K562 (cell line): ENCODE data around the gene DGKZ. TPM values are rescaled to one million over a fixed set of nuclear protein-coding genes. Genes with fewer than 3 reads are reported as not detected.

Source experiments
- ARID1B ChIP-seq: fragments of 450-650 bp; IDR thresholded peaks from 2 replicates; pipeline ENCODE4 v1.6.1; 2016; ENCODE audit warnings: antibody characterized with exemption, mild to moderate bottlenecking, inconsistent platforms
- CBFB ChIP-seq: sonication (generic); formaldehyde crosslinking; IDR thresholded peaks from 2 replicates; pipeline ENCODE4 v1.4.0; 2020; ENCODE audit warnings: mild to moderate bottlenecking, missing genetic modification reagents
- CCNT2 ChIP-seq: IDR thresholded peaks from 2 replicates; pipeline ENCODE4 v1.6.1; 2011; ENCODE audit warnings: borderline replicate concordance, low read depth, mild to moderate bottlenecking, moderate library complexity, mixed read lengths, low read length; ENCODE audit not compliant: insufficient read length; ENCODE audit errors: extremely low read depth
- ELF2 ChIP-seq: fragments of 250-450 bp; sonication (Bioruptor Pico); IDR thresholded peaks from 2 replicates; pipeline ENCODE4 v1.5.0; 2021; ENCODE audit warnings: mild to moderate bottlenecking
- ETV1 ChIP-seq: fragments of 450-650 bp; conservative IDR thresholded peaks from 2 replicates; pipeline ENCODE4 v1.6.1; 2016; ENCODE audit warnings: missing genetic modification characterization, control low read depth, low read depth, missing compliant biosample characterization
- HDAC8 ChIP-seq: fragments of 450-650 bp; IDR thresholded peaks from 2 replicates; pipeline ENCODE4 v1.6.1; 2016; ENCODE audit warnings: mild to moderate bottlenecking, missing genetic modification characterization, moderate library complexity, missing compliant biosample characterization
- KAT7 ChIP-seq: sonication (generic); formaldehyde crosslinking; IDR thresholded peaks from 2 replicates; pipeline ENCODE4 v1.8.0; 2022; ENCODE audit warnings: missing genetic modification reagents, mild to moderate bottlenecking, borderline replicate concordance
- PPARD ChIP-seq: fragments of 250-450 bp; sonication (Bioruptor Pico); IDR thresholded peaks from 2 replicates; pipeline ENCODE4 v1.8.0; 2022; ENCODE audit warnings: inconsistent platforms, mild to moderate bottlenecking, moderate library complexity
- RBM17 ChIP-seq: fragments of 200-400 bp; formaldehyde crosslinking; IDR thresholded peaks from 2 replicates; pipeline ENCODE4 v1.6.1; 2017; ENCODE audit warnings: low read depth, mild to moderate bottlenecking, low read length, borderline replicate concordance
- RFX1 ChIP-seq: fragments of 450-650 bp; IDR thresholded peaks from 2 replicates; pipeline ENCODE4 v1.6.1; 2016; ENCODE audit warnings: mild to moderate bottlenecking, moderate library complexity
- SIRT6 ChIP-seq: IDR thresholded peaks from one replicate; pipeline ENCODE4 v1.6.1; 2012; ENCODE audit warnings: low read depth, mild to moderate bottlenecking, control low read depth, inconsistent platforms, low read length, moderate library complexity
- THRAP3 ChIP-seq: fragments of 450-650 bp; IDR thresholded peaks from 2 replicates; pipeline ENCODE4 v1.6.1; 2016; ENCODE audit warnings: mild to moderate bottlenecking, inconsistent platforms, borderline replicate concordance
- ZFPM2 ChIP-seq: fragments of 250-450 bp; sonication (Bioruptor Pico); IDR thresholded peaks from 2 replicates; pipeline ENCODE4 v1.5.1; 2022; ENCODE audit warnings: mild to moderate bottlenecking
- ZNF140 ChIP-seq: fragments of 250-450 bp; sonication (Bioruptor Pico); IDR thresholded peaks from 2 replicates; pipeline ENCODE4 v1.8.0; 2021; ENCODE audit warnings: moderate library complexity, mild to moderate bottlenecking, inconsistent platforms
- ZNF143 ChIP-seq: sonication (generic); formaldehyde crosslinking; IDR thresholded peaks from 2 replicates; pipeline ENCODE4 v1.9.0; 2022; ENCODE audit warnings: mild to moderate bottlenecking, missing genetic modification reagents
- ZNF165 ChIP-seq: fragments of 250-450 bp; sonication (Bioruptor Pico); IDR thresholded peaks from 2 replicates; pipeline ENCODE4 v1.4.0; 2020; ENCODE audit warnings: borderline replicate concordance
- ZNF282 ChIP-seq: sonication (generic); formaldehyde crosslinking; IDR thresholded peaks from 2 replicates; pipeline ENCODE4 v1.8.1; 2023; ENCODE audit warnings: missing genetic modification reagents
- ZNF41 ChIP-seq: fragments of 250-450 bp; sonication (Bioruptor Pico); conservative IDR thresholded peaks from 2 replicates; pipeline ENCODE4 v1.4.0; 2020; ENCODE audit warnings: mild to moderate bottlenecking
- ZNF431 ChIP-seq: sonication (generic); formaldehyde crosslinking; IDR thresholded peaks from 2 replicates; pipeline ENCODE4 v1.8.0; 2022; ENCODE audit warnings: mild to moderate bottlenecking, missing genetic modification reagents
- ZNF444 ChIP-seq: fragments of 250-450 bp; sonication (Bioruptor Pico); IDR thresholded peaks from 2 replicates; pipeline ENCODE4 v1.4.0; 2020; ENCODE audit warnings: mild to moderate bottlenecking, moderate library complexity
- ZNF584 ChIP-seq: fragments of 200-800 bp; sonication (Bioruptor generic); IDR thresholded peaks from 2 replicates; pipeline ENCODE4 v1.6.1; 2016; ENCODE audit warnings: low read depth, mild to moderate bottlenecking, missing genetic modification characterization, missing compliant biosample characterization
- ZSCAN29 ChIP-seq: fragments of 450-650 bp; IDR thresholded peaks from 2 replicates; pipeline ENCODE4 v1.6.1; 2017
- ZZZ3 ChIP-seq: fragments of 450-650 bp; IDR thresholded peaks from 2 replicates; pipeline ENCODE4 v1.6.1; 2016; ENCODE audit warnings: antibody characterized with exemption, mild to moderate bottlenecking, moderate library complexity
- polyA plus RNA-seq, 8 experiments: library from polyadenylated mRNA; depleted of rRNA in 4 of 8; stranded (reverse) in 5 of 8; unstranded in 3 of 8; fragments of >200 nt; fragmentation: Nextera tagmentation in 2 of 8; fragmentation: Illumina TruSeq in 1 of 8; extraction: Ambion mirVana in 2 of 8; extraction: Trizol in 1 of 8; gene quantifications; 2 replicates each; pipeline versions ENCODE4 v1.2.1 to v1.2.3, GENCODE V29; 2011 to 2014; ENCODE audit warnings: inconsistent platforms in 1 of 8, missing spikeins in 1 of 8
- total RNA-seq, 7 experiments: library from RNA; depleted of rRNA in 6 of 7; stranded (reverse); fragments of >200 nt in 6 of 7; fragmentation: Illumina TruSeq in 2 of 7; extraction: Trizol in 2 of 7; gene quantifications; 2 replicates each; pipeline versions ENCODE4 v1.2.1 to v1.2.3, GENCODE V29; 2011 to 2021; ENCODE audit warnings: low replicate concordance in 1 of 7
- TF ChIP-seq, protein P1 (sequence below): fragments of 450-650 bp; IDR thresholded peaks from 2 replicates; pipeline ENCODE4 v1.6.1; 2016; ENCODE audit warnings: borderline replicate concordance
- TF ChIP-seq, protein P2 (sequence below), 2 experiments: fragments of 200-800 bp in 1 of 2; sonication (Bioruptor generic) in 1 of 2; sonication (generic) in 1 of 2; formaldehyde crosslinking in 1 of 2; IDR thresholded peaks in 1 of 2; conservative IDR thresholded peaks in 1 of 2; 2 replicates each; pipeline versions ENCODE4 v1.5.0 to v1.6.1; 2016 to 2020; ENCODE audit warnings: missing compliant biosample characterization in 1 of 2, missing genetic modification characterization in 1 of 2, missing genetic modification reagents in 1 of 2
- TF ChIP-seq, protein P3 (sequence below): sonication (generic); formaldehyde crosslinking; IDR thresholded peaks from 2 replicates; pipeline ENCODE4 v1.8.0; 2023; ENCODE audit warnings: mild to moderate bottlenecking, missing genetic modification reagents

DGKZ gene
- total and polyA plus RNA-seq, 9 of the 15 experiments (the other 6 are each of a cell fraction or from before 2014, with no cell fraction given): 0.51 to 100 (median 44.2) TPM

GRCh38 chr11:46381048-46381818, 34.0 kb downstream of the DGKZ start, which contains the start of gene MDK (continued):
- TF ChIP-seq, protein P1, sequence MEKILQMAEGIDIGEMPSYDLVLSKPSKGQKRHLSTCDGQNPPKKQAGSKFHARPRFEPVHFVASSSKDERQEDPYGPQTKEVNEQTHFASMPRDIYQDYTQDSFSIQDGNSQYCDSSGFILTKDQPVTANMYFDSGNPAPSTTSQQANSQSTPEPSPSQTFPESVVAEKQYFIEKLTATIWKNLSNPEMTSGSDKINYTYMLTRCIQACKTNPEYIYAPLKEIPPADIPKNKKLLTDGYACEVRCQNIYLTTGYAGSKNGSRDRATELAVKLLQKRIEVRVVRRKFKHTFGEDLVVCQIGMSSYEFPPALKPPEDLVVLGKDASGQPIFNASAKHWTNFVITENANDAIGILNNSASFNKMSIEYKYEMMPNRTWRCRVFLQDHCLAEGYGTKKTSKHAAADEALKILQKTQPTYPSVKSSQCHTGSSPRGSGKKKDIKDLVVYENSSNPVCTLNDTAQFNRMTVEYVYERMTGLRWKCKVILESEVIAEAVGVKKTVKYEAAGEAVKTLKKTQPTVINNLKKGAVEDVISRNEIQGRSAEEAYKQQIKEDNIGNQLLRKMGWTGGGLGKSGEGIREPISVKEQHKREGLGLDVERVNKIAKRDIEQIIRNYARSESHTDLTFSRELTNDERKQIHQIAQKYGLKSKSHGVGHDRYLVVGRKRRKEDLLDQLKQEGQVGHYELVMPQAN: no peak
- TF ChIP-seq ZZZ3 (no peak), ARID1B (no peak), ZNF140 (no peak), ZNF143 (CRISPR knock-in tag) (no peak), RFX1 (no peak), RBM17 (no peak), ETV1 (tag) (no peak), CCNT2 (no peak), ZSCAN29 (no peak), THRAP3 (no peak), ZNF584 (CRISPR knock-in tag) (no peak), ZNF431 (CRISPR knock-in tag) (no peak), ZNF41 (CRISPR knock-in tag) (no peak), SIRT6 (no peak), ZNF282 (CRISPR knock-in tag) (no peak), HDAC8 (tag) (no peak), ZNF444 (CRISPR knock-in tag) (no peak), KAT7 (CRISPR knock-in tag) (0 out of 2 replicates have a peak, but pooled peaks have one; percentile 77), ZFPM2 (CRISPR knock-in tag) (no peak), PPARD (CRISPR knock-in tag) (no peak), CBFB (CRISPR knock-in tag) (no peak), ZNF165 (no peak), ELF2 (CRISPR knock-in tag) (no peak)
- TF ChIP-seq, protein P2, sequence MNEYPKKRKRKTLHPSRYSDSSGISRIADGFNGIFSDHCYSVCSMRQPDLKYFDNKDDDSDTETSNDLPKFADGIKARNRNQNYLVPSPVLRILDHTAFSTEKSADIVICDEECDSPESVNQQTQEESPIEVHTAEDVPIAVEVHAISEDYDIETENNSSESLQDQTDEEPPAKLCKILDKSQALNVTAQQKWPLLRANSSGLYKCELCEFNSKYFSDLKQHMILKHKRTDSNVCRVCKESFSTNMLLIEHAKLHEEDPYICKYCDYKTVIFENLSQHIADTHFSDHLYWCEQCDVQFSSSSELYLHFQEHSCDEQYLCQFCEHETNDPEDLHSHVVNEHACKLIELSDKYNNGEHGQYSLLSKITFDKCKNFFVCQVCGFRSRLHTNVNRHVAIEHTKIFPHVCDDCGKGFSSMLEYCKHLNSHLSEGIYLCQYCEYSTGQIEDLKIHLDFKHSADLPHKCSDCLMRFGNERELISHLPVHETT (CRISPR knock-in tag; conservative IDR thresholded peaks at IDR 0.05 in 1 of 2, IDR thresholded peaks at IDR 0.05 in 1 of 2): no peak
- TF ChIP-seq, protein P3, sequence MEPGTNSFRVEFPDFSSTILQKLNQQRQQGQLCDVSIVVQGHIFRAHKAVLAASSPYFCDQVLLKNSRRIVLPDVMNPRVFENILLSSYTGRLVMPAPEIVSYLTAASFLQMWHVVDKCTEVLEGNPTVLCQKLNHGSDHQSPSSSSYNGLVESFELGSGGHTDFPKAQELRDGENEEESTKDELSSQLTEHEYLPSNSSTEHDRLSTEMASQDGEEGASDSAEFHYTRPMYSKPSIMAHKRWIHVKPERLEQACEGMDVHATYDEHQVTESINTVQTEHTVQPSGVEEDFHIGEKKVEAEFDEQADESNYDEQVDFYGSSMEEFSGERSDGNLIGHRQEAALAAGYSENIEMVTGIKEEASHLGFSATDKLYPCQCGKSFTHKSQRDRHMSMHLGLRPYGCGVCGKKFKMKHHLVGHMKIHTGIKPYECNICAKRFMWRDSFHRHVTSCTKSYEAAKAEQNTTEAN (CRISPR knock-in tag): no peak
